Stimulated activated CD4-positive, alpha-beta T cell treated with anti-CD3 and anti-CD28 coated beads, Interleukin-1b, Interleukin-23, amount 100 ng/mL, for 24 hours (primary cell): ENCODE measurements around the gene LCLAT1.
"Not testable (repeated sequence)": the region's sequence is repeated elsewhere in the genome, so short reads cannot be mapped to it uniquely, and the experiment has no call there.

ENCODE experiments used
- DNase-seq, 4 experiments: peaks; one replicate each; pipeline ENCODE4 v3.0.0-alpha.2; 2020; ENCODE audit warnings: low read depth in 4 of 4, low spot score in 1 of 4

Gene LCLAT1

DNA sequence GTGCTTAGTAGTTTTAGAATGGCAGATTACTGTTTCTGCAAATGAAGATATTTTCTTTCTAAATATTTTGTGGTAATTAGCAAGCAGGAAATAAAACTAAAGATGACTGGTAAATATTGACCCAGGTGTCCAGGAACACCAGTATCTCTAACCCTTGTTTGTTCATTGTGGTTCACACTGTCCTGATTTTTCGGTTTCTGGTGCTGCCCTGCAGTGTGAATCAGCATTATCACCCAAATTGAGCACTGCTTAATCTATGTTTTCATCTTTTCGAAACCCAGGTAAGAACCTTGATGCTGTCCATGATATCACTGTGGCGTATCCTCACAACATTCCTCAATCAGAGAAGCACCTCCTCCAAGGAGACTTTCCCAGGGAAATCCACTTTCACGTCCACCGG lies 192.8 kb downstream of the LCLAT1 start:
- DNase-seq: no peak

DNA sequence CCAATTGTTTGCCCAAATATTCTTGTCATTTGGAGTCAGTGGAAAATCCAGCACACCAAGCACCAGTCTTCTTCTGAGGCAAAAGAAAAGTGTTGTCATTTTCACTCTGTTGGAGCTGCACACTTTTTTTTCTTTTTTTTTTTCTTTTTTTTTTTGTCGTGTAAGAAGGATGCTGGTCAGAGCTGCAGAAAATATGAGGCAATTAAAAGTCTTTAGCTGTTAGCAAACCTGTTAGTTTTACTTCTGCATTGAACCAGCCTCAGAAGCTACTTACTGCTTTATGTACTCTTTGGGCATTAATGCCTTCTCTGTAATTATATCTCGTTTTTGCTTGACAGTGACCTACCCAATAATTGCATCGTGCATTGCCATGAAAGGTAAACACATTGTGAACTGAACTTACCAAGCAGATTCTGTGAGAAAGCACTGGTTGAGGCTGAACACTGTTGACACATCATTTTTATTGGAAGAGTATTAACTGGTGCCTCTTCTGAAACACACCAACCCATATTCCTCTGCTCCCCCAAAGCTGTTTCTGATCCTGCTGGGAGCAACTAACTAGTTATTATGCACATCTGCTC lies 194.8 kb downstream of the LCLAT1 start:
- no peak for DNase-seq

GRCh38 chr2:30643013-30643412 lies 196.0 kb downstream of the LCLAT1 start:
- not testable (repeated sequence) for DNase-seq

DNA sequence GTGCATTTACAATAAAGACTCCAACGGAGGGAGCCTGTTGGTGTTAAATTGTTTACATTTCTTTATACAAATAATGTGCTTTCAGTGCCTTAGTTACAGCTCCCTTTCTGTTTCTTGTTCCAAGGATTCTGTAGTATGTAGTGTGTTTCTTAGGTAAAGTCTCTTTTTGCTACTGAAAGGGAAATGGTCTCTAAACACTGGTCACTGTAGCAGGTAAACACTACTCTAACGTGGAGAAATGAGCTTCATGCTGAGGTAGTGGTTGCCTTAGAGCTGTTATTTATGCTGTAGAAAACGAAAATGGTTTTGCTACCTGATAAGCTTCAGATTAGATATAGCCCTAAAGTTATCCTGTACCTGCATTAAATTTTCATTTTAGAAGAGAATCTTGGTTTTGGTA lies 196.6 kb downstream of the LCLAT1 start:
- DNase-seq: no peak

- DNase-seq: no peak
Observed at GRCh38 chr2:30645081-30645744, 198.2 kb downstream of the LCLAT1 start.

DNA sequence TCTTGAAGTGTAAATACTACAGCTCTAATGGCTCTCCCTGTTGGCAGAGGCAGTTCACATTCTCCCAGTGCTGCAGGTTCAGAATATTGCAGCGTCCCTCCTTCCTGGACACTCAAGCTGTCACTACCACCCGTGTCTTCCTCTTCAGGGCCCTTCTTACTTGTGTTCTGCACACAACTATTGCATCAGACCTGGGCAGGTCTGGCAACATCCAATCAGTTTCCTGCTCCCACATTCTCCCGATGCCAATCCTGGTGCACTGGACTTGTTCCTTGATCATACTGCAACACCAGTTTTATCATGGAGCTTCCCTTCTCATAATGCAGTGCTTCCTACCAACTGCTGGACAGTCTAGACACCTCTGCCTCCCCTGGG lies 198.7 kb downstream of the LCLAT1 start:
- no peak for DNase-seq

GRCh38 chr2:30647752-30648457 lies 200.9 kb downstream of the LCLAT1 start:
- DNase-seq: no peak

DNA sequence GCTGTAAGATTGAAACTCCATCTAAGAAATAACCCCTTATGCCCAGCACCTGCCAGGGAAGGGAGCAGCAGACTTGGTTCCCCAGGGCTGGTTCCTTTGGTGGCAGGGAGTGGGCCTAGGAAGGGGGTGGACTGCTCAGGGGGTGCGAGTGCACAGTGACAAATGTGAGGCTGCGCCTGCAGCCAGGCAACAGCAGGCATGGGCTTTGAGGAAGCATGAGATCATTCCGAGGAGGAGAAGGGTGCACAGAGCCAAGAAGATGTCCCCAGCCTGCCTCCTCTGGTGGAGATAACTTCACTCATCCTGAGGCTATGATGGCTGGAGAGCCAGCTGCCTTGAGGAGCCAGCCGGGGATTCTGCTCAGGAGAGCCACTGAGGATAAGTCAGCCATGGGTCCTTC lies 202.2 kb downstream of the LCLAT1 start:
- DNase-seq: no peak

DNA sequence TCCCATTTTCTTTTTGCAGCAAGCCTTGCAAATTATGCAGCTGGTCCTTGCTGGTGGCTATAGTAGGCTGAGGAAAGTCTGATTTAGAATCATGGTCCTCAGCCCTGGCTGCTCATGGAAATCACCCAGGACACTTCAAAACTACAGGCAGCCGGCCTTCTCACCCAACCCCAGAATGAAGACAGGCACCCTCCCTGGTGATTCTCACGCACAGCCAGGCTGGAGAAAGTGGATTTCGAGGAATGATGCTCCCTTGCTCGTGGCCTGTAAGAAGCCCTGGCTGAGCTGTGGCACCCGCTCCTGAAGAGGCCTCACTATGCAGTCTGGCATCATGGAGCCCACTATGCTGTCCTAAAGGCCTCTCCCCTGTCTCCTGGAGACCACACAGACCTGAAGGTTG lies 202.8 kb downstream of the LCLAT1 start:
- DNase-seq: no peak

- no peak for DNase-seq
Observed at GRCh38 chr2:30652271-30652915, 205.3 kb downstream of the LCLAT1 start.

DNA sequence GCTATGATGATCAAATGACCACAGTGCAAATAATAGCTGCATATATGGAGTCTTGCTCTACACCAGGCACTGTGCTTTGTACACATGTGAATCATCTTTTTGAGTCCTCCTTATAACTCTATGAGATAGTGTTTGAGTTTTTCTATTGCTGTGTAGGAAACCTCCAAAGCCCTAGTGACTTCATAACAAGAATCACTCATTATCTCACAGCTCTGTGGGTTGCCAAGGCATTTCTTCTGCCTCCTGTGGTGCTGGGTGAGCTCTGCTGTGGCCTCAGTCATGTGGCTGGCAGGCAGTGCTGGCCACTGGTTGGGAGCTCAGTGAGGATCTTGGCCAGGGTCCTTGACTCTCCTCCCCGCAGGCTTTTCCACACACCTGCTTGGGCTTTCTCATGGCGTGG lies 206.8 kb downstream of the LCLAT1 start:
- no peak for DNase-seq

DNA sequence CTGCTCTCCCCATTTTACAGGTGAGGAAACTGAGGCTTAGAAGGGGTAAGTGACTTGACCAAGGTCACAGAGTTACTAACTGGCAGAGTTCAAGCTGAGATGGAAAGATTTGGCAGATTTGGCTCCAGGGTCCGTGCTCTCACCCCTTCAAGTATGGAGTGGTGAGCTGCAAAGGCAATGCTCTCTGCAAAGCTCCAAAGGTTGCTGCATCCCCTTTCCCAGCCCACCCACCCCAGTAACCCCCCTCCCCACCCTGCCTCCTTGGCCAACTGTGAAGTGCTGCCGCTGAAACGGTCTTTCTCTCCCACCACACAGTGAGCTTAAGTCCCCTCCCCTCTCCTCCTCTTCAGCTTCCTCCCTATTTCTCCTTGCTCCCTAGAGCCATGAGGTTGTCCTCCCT lies 207.4 kb downstream of the LCLAT1 start:
- no peak for DNase-seq

DNA sequence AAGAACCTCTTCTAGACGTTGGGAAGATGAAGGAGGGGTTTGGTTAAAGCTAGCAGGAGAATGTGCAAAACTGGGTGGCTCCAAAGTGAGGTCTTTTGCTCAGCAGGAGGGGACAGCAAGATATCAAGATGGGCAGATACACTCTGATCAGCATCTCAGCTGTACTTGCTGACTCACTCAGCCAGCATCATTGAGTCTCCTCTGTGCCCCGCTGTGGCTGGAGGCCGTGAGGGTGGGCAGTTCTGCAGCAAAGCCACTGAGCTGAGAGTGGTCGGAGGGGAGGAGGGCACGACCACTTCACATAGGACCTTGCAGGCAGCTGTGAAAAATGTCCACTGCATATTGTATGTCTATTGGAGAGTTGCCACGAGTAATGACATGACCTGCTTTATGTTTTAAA lies 208.2 kb downstream of the LCLAT1 start:
- DNase-seq: no peak

GRCh38 chr2:30655660-30656059 lies 208.6 kb downstream of the LCLAT1 start:
- DNase-seq: no peak

- no peak for DNase-seq
Observed at GRCh38 chr2:30656079-30656478, 209.0 kb downstream of the LCLAT1 start.

DNA sequence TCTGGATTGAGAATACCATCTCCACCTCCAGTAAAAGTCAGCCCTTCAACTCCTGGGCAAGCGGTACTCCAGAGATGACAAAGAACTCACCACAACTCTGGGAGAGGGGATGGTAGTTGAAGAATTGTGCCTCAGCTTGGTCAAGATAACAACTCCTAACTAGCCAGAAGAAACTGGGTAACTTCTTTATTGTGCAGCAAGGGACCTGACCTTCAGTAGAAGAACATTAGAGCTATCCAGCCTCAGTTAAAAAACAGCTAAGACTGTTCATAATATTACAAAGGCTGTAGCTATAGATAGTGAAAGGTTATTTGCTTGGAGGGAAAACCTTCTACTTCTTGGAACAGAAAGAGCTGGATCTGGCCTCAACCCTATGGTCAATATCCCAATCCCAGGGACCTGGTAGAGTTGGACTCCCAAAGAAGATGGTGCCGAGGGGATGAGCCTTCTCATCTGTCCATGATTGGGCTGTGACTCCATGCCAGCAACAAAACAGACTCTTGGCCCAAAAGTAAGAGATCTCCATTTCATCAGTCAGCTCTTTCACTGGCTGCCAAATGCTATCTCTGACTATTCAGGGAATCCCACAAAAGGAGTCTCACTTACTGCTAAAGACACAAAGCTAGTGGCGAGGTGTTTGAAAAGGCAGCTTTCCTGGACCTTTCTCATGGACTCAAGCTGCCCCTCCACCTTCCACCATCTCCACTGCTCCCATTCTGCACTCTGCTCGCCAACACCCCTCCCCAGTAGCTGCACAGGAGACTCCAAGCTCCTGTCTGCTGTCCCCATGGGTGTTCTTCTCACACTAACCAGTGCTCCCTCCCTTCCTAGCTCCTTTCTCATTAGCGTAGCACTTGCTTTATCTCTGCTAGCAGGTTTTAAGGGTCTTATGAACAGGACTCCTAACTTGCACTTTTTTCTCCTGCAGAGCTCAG lies 214.4 kb downstream of the LCLAT1 start:
- DNase-seq: no peak

GRCh38 chr2:30662268-30663131 lies 215.5 kb downstream of the LCLAT1 start:
- no peak for DNase-seq

GRCh38 chr2:30663321-30663720 lies 216.3 kb downstream of the LCLAT1 start:
- DNase-seq: no peak

DNA sequence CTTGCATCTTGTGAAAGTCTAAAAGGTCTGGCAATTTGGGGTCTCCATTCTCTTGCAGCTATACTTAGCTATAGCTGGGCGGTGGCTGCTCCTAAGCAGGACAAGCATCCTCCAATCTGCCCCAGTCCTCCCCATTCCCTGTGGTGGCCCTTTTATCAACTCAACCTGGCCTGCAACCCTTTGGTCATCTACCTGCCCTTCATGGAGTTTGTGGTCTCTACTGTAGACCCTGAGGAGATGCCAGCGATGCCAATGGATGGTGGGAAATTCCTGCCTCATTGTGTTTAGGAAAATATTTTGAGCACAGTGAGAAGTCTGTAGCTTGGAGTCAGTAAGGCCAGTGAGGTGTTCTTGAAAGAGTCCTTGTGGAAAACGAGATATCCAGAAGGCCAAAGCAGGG lies 216.8 kb downstream of the LCLAT1 start:
- DNase-seq: no peak

DNA sequence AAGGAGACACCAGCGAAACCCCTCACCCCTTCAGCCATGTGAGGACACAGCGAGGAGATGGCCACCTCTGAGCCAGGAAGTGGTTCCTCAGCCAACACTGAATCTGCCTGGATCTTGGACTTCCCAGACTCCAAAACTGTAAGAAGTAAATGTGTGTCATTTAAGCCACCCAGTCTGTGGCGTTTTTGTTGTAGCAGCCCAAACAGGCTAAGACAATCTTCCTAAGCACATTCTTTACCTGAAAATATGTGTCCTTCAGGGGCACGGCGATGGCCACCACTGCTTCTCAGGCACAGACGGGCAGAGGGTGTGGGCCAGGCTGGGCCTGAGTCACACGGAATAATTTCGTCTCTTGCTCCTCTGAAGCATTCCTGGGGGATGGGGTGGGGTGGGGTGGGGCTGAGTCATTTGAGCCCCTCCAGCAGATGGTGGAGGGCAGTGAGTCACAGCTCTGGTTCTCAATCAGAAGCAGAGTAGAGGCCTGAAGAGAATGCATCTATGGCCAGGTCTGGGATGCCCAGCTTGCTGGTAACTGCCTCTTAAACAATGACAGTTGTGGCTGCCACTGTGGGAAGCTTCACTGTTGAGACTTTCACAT lies 217.8 kb downstream of the LCLAT1 start:
- DNase-seq: peak in 1 of 4 experiments; percentile 10
